HG03108 (cell line): ENCODE data around the gene RRAGB.
"Not testable (repeated sequence)": the region's sequence is repeated elsewhere in the genome, so short reads cannot be mapped to it uniquely, and the experiment has no call there.

Experiments
- ATAC-seq: cut with Tn5 transposase; IDR thresholded peaks from one replicate; pipeline ENCODE4 v1.9.1; 2021; ENCODE audit warnings: moderate library complexity; ENCODE audit not compliant: unreplicated experiment

RRAGB gene

DNA sequence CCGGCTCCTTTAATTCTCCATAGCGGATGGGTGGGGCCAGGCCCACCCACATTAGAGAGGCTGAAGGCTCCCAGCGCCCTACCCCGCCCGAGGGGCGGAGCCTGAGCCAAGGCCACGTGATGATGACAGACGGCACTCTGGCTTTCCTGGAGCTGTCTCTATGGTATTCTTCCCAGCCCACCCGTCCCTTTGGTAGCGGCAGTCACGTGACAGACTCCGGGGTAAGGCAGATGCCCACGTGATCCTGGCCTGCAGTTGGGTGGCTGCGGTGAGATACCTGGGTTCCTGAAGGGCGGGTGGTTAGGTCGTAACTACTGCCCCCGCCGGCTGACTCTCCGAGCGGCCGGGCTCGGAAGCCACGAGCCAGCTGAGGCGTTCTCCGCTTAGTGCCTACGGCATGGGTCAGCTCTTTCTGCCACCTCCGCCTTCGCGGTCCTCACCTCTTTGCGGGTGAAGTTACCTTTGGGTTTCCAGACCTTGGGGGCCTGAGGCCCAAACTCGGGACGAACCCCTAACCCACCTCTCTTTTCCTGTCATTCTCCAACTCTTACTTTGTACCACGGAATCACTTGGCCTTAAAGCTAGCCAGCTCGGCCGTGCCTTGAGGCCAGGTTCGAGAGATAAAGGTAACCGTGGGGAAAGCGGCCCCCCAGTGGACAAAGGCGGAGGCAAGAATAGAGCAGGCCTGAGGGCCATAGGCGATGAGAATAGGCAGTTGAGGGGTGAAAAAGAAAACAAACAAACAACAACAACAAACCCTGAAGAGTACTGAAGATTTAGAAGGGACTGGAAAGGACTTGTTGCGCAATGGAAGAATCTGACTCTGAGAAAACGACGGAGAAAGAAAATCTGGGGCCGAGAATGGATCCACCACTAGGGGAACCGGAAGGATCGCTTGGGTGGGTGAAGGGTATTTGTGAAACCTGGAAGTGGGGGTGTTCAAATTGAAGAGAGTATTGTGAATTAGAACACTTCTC, at the start of gene RRAGB:
Gene RRAGB, plus strand, starts transcription at position 229 of the 977 bp plus-strand sequence. Its CDS starts 579 bp downstream, at position 808.
- peak; percentile 96 for ATAC-seq

- no peak for ATAC-seq
Measured at GRCh38 chrX:55668084-55668483, 49.5 kb upstream of the RRAGB start.

- ATAC-seq, result not testable (repeated sequence)
Measured at GRCh38 chrX:55688579-55688978, 29.0 kb upstream of the RRAGB start.

DNA sequence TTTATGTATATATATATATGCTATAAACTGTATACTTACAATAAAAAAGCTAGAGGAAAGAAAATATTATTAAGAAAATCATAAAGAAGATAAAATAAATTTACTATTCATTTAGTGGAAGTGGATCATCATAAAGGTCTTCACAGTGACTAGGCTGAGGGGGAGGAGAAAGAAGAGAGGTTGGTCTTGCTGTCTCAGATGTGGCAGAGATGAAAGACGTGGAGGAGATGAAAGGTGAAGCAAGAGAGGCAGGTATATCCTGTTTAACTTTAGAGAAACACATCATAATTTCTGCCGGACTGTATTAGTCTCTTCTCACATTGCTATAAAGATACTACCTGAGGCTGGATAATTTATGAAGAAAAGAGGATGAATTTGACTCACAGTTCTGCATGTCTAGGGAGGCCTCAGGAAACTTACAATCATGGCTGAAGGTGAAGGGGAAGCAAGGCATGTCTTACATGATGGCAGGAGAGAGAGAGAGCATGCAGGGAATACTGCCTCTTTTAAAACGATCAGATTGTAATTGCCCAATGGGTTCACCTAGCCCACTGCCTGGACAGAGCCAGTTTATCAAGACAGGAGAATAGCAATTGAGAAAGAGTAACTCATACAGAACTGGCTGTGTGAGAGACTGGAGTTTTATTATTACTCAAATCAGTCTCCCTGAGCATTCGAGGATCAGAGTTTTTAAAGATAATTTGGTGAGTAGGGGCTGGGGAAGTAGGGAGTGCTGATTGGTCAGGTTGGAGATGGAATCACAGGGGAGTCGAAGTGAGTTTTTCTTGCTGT, 22.1 kb upstream of the RRAGB start:
- no peak for ATAC-seq

DNA sequence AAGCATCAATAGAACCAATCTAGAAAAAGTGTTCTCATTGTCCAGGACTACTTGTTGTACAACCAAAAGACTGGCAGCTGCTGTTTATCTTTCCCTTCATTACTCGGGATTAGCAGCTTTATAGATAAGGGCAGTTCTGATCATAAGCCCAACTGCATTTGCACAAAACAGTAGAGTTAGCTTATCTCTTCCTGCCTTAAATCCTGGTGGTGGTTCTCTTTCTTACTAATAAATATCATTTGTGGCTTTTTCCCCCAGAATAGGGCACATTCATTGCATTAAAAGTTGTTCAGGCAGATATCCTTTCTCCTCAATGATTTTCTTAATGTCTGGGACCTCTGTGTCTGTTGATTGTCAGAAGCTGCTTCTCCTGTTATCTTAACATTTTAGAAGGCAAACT, 20.2 kb upstream of the RRAGB start:
- no peak for ATAC-seq

DNA sequence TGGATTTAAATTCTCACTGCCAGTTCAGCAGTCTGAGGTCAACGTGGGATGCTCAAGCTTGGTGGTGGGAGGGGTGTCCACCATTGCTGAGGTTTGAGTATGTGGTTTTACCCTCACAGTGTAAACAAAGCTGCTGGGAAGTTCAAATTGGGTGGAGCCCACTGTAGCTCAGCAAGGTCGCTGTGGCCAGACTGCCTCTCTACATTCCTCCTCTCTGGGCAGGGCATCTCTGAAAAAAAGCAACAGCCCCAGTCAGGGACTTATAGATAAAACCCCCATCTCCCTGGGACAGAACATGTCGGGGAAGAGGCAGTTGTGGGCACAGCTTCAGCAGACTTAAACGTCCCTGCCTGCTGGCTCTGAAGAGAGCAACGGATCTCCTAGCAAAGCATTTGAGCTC, 14.9 kb upstream of the RRAGB start:
- ATAC-seq, result no peak

GRCh38 chrX:55703436-55703835, 14.1 kb upstream of the RRAGB start:
- ATAC-seq, result not testable (repeated sequence)

GRCh38 chrX:55705066-55705465, 12.5 kb upstream of the RRAGB start:
- ATAC-seq, result not testable (repeated sequence)

GRCh38 chrX:55709735-55710134, 7.8 kb upstream of the RRAGB start:
- ATAC-seq, result no peak

DNA sequence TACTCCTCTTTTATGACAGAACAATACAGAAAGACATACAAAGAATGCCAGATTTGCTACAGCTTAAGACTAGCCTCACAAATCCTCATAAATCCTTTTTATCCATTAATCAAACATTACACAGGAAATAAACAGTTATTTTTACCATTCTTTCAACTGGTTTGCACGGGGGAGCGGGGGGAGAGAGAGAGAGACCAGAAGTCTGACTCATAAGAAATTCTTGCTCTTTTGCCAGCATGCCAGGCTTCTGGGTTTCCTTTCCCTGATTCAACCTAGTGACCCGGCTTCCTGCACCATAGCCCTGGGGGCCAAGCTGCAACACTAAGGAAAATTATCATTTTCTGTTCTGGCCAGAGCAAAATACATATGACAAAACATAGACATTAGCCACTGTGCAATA, 6.8 kb upstream of the RRAGB start:
- ATAC-seq, result no peak

DNA sequence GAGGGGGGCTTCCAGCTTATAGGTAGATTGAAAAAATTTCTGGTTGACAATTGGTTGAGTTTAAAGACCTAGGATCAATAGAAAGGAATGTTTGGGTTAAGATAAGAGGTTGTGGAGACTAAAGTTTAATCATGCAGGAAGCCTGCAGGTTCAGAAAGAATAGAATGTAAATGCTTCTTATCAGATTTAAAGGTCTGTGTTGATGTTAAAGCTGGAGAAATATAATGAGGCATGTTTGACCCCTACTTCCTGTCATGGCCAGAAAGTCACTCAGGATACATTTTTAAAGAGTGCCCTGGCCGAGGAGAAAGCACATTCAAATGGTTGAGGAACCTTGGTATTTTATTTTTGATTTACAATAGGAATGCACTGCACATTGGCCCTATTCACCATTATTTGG, 3.9 kb upstream of the RRAGB start:
- ATAC-seq, result no peak

DNA sequence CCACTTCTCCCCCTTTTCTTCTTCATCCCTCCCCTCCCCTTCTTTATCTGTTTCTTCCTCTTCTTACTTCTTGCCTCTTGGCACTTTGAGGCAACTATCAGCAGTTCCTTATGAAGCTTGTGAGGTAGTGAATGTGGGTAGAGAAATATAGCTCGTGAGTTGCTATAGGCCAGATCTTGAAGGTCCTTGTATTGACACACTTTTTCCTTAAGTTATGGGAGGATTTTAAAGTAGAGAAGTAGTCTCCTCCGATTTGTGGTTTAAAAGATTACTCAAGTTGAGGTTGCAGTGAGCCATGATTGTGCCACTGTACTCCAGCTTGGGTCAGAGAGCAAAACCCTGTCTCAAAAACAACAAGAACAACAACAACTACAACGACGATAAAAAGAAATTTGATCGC, 3.4 kb upstream of the RRAGB start:
- ATAC-seq, result no peak

GRCh38 chrX:55715847-55716246, 1.7 kb upstream of the RRAGB start:
- no peak for ATAC-seq

GRCh38 chrX:55716937-55717336, 612 bp upstream of the RRAGB start:
- ATAC-seq, result no peak

GRCh38 chrX:55731826-55732225, 14.3 kb downstream of the RRAGB start:
- ATAC-seq, result no peak

DNA sequence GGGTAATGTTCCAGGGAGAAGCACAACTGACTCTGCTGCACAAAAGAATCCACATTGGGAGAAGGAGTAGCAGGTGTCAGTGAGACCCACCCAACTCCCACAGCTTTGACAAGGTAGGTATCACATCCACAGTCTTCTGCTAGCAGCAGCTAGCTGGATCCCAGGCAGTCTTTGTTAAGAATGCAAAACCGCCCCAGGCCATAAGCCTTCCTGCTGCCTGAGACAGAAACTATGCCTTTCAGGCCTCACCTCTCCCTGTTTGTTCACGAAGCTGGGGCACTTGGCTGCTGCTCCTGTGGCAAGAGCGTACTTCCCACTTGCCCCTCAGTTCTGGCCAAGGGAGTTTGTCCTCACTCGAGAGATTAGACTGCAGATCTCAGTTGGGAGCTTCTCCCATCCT, 21.4 kb downstream of the RRAGB start:
- ATAC-seq, result no peak

DNA sequence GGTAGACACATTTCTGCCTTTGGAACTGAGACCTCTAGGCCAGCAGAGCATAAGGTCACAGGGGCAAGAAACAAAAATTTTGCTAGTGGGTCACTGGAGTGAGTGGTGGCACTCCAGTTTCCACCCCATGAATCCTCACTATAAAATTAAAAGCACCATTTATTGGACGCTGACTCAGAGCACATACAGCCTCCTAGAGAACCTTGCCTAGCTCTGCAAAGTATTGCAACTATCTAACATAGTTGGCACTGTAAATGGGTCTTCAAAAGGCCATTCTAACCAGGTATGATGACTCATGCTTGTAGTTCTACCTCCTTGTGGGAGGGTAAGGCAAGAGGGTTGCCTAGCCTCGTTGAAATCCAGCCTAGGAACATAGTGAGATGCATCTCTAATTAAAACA, 25.1 kb downstream of the RRAGB start:
- no peak for ATAC-seq

GRCh38 chrX:55748463-55748862, 30.9 kb downstream of the RRAGB start:
- not testable (repeated sequence) for ATAC-seq

- no peak for ATAC-seq
Measured at GRCh38 chrX:55750256-55750655, 32.7 kb downstream of the RRAGB start.

- peak; percentile 85 for ATAC-seq
Measured at GRCh38 chrX:55754861-55755294, 37.3 kb downstream of the RRAGB start.

DNA sequence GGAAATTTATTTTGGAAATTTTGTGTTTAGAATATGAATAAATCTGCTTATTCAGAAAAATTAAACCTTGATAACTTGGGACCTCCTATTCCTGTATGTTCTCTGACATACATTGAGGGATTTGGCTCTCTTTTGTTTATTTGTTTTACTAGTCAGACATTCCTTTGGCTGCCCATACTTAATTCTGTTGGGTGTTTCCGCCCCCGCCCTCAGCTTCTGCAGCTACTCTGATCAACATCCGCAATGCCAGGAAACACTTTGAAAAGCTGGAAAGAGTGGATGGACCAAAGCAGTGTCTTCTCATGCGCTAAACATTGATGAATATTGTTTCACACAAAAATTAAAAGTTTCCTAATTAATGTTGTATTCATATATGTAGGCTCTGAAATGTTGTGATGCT, 40.5 kb downstream of the RRAGB start:
- ATAC-seq, result no peak

- ATAC-seq, result no peak
Measured at GRCh38 chrX:55759478-55759877, 41.9 kb downstream of the RRAGB start.
